ENCODE measurements around the gene ATXN10.
"Not testable (repeated sequence)": the region's sequence is repeated elsewhere in the genome, so short reads cannot be mapped to it uniquely, and the experiment has no call there.

ATXN10 gene

DNA sequence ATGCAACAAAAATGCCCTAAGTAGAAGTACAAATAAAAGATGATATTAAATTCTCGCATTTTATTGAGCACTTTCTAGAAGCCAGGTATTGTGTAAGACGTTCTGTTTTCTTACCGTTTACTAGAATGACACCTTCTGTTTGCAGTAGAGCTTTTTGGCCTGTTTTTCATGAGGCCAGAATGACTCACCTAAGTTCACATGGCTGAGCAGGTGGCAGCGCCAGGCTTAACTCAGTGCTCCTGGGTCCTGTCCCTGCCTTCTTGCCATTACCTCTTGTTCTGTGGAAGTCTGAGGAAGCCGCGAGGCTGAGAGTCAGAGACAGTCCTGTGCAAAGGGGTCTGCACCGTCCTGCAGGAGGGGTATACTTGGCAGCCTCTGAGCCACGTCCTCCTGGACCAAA is 113.8 kb downstream of the ATXN10 start:
- no peak for DNase-seq (ENCODE audit: low read depth in 2 of 2)

DNA sequence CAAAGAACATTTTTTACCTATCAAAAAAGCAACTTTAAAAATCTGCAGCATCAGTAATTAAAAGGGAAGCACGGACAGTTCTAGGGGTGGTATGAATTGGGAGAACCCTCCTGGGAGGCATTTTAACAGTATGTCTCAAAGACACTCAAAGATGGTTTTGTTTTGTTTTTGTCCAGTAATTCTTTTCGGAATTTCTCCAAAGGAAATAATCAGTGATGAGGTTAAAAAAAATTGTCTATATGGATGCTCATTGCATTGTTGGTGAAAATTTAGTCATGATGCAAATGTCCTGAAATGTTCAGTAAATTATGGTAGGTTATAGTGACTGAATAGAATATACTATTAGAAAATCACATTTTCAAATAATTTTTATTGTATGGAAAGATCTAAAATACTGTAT is 115.1 kb downstream of the ATXN10 start:
- no peak for DNase-seq (ENCODE audit: low read depth in 2 of 2)

DNA sequence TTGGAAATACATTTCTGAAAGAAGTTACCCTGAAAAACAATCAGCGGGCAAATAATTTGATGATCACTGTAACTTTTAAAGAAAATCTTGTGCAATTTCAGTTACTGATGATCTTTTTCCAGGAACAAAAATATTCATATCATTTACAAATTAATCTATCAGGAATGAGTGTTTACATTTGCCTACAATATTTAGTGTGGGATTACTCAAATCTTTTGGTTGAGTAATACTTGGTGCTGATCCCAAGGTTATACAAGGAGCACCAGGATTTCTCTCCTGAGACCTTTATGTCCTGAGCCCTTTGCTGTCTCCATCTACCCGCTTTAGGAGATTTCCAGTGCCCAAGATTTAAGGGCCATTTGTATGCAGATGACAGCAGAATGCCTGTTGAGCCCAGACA is 116.1 kb downstream of the ATXN10 start:
- no peak for DNase-seq (ENCODE audit: low read depth in 2 of 2)

DNA sequence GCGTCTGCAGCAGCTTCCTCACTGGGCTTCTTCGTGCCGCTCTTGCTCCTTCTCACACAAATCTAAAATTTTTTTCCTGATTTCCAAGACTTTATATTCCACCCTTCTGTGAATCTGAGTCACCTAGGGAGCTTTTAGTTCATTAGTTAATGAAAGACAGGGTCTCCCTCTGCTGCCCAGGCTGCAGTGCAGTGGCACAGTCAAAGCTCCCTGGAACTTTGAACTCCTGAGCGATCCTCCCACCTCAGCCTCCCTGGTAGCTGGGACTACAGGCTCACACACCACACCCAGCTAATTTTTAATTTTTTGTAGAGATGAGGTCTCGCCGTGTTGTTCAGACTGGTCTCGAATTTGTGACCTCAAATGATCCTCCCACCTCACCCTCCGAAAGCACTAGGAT is 116.9 kb downstream of the ATXN10 start:
- no peak for DNase-seq (ENCODE audit: low read depth in 2 of 2)

DNA sequence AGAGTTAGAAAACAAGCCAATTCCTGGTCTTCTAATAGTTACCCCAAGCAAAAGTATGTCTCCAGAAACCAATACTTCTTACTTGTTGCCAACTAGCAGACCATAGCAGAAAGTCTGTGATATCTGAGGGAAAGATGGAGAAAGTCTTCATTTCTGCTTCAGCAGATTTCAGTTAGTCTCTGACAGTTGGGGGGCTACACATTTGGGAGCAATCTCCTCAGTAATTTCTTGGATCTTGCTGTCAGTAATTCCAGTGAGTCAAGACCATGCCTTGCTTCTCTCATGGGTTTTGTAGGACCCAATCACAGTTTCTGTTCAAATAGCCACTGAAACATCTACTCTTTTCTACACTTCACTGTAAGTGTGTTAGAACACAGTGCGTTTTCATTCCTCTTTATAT is 118.8 kb downstream of the ATXN10 start:
- DNase-seq (ENCODE audit: low read depth in 2 of 2): no peak

DNA sequence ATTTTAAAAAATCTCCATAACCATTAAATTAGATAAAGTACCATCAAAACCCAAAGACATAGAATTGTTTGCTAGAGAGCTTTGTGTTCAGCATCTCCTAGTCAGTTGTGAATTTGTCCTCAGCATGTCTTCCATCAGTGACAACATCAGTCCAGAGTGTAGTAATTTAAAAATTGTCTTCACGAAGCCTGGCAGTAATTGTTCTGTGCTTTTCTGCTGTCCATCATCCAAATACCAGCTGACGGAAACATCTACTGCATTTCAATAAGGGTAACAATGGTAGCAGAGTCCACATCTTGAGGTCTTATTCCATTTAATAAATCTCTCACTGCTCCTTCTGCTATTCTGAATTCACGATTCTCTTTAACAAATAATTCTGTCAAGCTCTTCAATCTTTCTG is 121.5 kb downstream of the ATXN10 start:
- no peak for DNase-seq (ENCODE audit: low read depth in 2 of 2)

DNA sequence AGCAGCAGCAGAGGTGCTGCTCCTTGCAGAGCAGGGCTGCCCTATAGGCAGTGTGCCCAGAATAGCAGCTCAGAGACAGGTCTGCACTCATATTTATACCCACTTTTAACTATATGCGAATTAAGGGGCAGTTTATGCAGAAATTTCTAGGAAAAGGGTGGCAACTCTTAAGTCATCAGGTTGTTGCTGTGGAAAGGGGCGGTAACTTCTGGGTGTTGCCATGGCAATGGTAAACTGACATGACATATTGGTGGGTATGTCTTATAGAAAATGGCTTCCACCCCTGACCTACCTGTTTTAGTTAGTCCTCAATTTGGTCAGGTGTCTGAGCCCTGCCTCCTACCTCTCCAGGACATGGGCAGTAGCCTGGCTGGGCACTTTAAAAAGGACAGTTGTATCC is 122.3 kb downstream of the ATXN10 start:
- no peak for DNase-seq (ENCODE audit: low read depth in 2 of 2)

DNA sequence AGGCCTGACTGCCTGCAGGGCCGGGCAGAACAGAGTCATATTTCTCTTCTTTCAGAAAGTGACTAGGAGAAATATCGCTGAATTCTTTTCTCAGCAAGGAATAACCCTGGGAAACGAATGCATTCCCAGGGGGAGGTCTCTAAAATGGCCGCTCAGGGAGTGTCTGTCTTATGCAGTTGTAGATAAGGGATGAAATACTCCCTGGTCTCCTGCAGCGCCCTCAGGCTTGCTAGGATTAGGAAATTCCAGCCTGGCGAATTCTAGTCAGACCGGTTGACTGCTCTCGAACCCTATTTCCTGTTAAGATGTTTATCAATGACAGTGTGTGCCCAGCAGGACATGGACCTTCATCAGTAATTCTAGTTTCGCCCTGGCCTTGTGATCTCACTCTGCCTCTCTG is 124.4 kb downstream of the ATXN10 start:
- DNase-seq (ENCODE audit: low read depth in 2 of 2): not testable (repeated sequence)

DNA sequence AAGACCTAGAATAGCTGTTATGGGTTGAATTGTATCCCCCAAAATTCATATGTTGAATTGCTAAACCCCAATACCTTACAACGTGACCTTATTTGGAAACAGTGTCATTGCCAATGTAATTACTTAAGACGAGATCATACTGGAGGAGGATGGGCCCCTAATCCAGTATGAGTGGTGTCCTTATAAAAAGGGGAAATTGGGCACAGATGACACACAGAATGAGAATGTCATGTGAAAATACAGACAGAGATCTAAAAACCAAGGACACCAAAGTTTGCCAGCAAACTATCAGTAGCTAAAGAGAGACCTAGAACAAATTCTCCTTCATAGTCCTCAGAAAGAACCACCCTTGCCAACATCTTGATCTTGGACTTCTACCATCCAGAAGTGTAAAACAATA is 127.7 kb downstream of the ATXN10 start:
- no peak for DNase-seq (ENCODE audit: low read depth in 2 of 2)

DNA sequence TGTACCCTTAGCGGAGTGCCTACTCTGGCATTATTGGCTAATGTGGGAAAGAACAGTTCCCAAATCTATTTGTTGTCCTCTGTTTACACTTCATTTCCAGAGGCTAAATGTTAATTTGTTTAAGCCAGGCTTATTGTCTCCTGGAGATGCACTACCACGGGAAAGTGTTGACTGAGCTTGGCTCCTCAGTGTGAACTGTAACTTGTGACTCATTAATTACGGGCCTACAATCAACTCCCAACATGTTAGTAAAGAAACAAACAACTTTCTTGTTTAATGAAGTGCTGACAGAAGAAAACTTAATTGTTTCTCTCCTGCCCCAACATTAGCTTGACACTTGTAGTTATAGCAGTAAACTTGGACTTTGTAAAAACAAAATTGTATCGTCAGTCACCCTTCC is 130.4 kb downstream of the ATXN10 start:
- DNase-seq (ENCODE audit: low read depth in 2 of 2): no peak

DNA sequence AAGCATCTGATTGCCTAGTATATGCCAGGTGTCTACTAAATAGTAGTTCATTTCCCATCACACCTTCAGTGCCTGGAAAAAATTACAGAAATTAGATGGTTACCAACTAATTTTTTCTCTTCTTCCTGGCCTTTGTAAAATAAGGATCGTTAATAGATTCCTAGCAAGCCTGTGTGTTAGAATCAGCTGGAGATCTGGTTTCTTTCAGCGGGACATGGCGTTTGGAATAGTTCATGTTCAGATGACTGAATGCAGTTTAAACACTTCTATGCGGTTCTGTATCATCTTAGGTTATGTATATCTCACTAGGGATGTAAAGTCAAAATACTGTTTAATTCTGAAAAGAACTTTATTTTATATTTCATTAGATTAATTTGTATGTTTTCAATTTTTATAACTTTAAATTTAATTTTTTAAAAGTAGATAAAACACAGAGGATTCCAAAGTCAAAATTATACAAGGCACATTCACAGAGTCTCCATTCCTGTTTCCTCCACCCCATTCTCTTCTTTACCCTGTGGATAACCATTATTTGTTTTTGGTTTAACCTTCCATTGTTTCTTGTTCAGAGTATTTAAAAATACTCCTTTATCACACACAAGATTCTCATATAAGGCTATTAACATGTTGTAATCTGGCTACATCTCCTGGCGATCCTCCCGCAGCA is 132.8 kb downstream of the ATXN10 start:
- DNase-seq (ENCODE audit: low read depth in 2 of 2): no peak

DNA sequence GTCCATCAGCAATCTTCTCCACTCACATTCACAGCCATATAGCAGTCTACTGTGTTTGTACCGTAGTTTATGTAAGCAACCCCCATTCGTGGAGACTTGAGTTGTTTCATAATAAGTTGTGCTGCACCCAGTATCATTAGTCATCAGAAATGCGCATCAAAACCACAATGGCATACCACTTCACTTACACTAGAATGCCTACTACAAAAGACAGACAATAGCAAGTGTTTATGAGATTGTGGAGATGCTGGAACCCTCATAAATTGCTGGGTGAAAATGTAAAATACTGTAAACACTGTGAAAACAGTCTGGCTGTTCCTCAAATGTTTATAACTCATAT is 133.3 kb downstream of the ATXN10 start:
- DNase-seq (ENCODE audit: low read depth in 2 of 2): no peak

DNA sequence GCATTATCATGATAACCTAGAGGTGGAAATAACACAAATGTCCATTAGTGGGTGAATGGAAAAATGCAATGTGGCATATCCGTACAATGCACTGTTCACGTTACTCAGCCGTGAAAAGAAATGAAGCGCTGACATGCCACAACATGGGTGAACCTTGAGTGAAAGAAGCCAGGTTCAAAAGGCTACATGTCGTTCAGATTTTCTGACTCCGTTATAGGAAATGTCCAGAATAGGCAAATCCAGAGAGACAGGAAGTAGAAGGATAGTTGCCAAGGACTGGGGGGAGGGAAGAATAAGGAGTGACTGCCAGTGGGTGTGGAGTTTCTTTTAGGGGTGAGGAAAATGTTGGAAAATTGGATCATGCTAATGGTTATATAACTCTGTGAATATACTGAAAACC is 133.8 kb downstream of the ATXN10 start:
- no peak for DNase-seq (ENCODE audit: low read depth in 2 of 2)

DNA sequence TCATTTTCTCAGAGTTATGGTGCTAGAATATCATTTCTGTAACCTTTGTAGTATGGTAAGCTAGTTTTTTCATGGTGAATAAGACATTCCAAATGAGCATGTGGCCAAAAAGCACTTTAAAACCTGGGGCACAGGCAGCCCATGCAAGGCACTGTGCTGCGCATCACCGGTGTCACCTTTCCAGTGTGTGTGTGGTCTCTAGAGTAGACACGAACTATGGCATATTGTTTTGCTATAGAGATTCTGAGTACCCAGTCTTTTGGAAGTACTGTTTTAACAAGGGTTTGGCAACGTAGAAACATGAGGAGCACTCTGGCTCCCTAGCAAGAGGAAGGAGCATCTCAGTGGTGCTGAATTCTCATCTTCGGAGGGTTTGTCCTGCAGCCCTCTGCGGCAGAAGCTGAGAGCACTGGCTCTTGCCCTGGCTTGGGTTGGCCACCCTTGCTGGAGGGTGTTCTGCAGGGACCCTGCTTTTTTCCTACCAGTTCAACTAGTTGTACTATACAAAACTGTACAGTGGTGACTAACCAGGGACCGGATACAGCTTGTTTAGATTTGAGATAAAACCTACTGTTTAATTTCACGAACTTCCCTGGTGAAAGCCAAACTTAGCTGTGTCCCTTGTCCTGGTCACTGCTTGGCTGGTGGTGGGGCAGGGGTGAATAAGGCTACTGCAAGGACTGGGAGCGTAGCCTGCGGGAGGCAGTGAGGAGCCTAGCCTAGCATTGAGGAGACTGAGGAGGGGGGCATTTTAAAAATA is 135.7 kb downstream of the ATXN10 start:
- DNase-seq (ENCODE audit: low read depth in 2 of 2): no peak

DNA sequence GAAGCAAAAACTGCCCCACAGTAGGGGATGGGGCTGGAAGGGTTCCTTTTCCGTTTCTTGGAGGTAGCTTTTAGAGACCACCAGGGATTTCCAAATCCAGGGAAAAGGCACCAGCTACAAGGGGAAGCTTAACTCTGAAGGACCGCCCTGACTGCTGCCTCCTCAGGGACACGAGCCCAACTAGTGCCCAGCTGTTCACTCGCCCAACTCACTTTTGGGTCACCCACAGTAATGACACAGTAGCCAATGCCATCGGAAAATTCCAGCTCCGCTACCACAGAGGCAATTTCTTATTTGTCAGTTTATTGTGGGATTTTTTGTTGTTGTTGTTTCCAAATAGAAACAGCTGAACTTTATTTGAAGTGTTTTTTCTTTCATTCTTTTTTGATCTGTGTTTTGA is 141.3 kb downstream of the ATXN10 start:
- no peak for DNase-seq (ENCODE audit: low read depth in 2 of 2)

DNA sequence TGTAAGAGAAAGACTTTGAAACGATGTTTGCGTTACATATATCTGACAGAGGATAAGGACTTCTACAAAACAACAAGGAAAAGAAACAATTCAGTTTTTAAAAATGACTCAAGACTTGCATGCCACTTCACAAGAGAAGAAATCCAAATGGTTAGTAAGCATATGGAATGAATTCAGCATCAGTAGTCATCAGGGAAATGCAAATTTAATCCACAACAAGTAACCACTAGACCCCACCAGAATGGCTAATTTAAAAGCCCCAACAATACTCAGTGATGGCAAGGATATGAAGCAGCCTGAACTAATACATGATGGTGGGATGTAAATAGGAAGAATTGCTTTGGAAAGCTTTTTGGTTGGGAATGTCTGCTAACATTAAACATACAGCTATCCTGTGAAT is 142.6 kb downstream of the ATXN10 start:
- DNase-seq (ENCODE audit: low read depth in 2 of 2): no peak

DNA sequence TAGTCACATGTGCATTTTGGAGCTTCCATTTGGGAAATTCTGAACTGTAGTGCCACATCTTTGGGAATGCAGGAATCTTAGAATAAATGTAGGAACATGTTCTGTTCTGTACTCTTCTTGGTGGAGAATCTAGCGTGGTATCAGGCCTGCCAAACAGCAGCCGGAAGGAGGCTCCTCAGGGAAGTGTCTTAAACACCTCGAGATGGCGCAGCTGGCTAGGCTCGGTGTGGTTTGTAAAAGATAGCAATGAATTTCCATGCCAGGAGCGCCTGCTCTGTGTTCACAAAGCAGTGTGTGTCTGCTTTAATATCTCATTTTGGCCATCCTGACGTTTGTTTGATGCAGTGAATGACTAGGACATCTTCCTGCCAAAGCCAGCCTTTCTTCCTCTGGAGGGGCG is 145.1 kb downstream of the ATXN10 start:
- DNase-seq (ENCODE audit: low read depth in 2 of 2): no peak

DNA sequence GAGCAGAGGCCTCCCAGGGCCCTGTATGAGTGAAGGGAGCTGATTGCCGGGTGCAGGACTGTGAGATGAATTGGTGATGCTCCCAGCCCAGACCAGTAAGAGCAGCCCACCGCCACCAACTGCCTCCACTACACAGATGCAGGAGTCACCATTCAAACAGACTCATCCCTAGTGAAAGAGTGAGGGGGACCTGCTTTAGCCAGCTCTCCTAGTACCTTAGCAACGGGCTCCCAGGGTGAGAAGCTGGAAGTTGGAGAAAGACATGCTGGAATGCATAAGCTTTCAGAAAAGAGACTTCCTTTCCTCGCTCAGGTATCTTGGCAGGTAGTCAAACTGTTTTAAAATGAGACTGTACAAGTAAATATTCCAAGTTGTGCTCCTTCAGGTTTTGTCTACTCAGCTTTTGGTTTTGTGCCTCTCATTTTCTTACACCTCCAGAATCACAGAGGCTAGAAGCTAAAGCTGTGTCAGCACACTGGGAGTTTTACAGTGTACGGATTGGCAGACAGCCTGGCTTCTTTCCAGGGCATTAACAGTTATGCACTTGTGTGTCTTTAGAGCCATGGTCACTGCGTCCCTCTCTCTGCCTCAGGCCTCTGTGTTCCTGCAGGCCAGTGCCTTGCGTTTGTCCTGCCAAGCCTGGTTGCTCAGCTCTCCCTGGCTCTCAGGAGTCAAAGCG is 146.2 kb downstream of the ATXN10 start:
- DNase-seq (ENCODE audit: low read depth in 2 of 2): no peak

DNA sequence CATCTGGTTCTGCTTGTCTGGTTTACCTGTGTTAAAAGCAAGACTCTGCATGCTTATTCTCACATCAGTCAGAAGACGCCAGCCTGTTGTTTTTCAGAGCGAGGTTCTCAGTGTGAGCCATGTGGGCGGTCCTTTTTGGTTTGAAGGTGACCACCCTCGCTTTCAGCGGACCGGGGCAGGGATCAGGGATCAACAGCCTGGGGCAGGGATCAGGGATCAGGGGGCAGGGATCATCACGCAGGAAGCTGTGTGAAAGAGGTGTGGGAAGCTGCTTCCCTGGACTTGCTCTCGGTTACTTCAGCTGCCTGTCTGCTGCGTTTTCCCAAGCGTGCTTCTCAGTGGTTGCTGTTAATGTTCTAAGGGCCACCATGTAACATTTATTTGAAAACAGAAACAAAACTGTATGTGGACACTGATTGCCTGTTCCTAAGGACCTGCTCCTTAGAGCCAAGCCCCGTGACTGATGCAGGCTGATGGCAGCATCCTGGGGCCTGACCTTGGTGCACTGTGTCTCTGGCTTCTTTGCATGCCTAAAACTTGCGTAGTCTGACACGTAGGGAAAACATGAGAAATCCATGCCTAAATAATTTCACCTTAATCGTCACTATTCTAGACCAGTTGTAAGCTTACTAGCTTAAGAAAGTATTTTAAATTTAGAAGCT is 146.9 kb downstream of the ATXN10 start:
- DNase-seq (ENCODE audit: low read depth in 2 of 2): no peak

DNA sequence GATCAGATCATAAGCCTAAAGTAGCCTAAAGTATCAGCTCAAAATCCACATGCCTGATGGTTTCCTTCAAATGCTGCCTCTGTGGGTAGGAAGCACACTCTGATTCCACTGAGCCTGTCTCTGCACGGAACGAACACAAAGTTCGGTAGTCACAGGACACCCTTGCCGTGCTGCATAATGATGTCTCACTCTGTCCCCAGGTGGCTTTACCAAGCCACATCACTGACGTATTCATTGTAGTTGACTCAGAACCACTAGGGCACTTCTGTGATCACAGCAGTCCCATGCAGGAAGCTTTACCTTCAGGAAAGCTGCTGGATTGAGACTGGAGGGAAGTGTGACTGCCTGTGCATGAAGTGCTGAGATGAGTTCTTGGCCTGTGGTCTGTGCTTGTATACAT is 147.7 kb downstream of the ATXN10 start:
- DNase-seq (ENCODE audit: low read depth in 2 of 2): no peak

DNA sequence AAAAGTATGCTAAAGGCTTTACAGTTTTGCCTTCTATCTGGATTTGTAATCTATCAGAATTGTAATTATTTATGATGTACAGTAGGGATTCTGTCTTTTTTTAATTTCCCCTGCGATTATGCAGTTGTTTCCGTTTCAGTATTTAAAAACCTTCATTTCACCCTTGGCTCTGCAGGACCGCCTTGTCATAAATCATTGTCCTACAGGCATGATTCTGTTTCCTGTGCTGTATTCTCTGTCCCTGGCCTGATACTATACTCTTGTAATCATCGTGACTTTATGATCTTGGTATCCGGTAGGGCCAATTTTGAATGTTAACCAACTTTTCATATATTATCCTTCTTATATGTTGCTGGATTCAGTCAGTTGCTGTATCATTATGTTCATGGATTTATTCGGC is 151.7 kb downstream of the ATXN10 start:
- no peak for DNase-seq (ENCODE audit: low read depth in 2 of 2)

DNA sequence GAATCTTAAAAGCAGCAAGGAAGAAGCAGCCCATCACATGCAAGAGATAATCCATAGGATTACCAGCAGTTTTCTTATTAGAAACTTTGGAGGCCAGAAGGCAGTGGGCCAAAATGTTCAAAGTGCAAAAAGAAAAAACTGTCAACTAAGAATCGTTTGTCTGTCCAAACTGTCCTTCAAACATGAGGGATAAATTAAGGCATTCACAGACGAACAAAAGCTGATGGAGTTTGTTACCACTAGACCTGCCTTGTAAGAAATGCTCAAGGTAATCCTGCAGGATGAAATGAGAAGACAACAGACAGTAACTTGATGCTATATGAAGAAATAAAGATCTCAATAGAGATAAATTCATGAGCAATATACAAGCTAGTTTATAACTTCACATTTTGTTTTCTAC is 154.9 kb downstream of the ATXN10 start:
- no peak for DNase-seq (ENCODE audit: low read depth in 2 of 2)

DNA sequence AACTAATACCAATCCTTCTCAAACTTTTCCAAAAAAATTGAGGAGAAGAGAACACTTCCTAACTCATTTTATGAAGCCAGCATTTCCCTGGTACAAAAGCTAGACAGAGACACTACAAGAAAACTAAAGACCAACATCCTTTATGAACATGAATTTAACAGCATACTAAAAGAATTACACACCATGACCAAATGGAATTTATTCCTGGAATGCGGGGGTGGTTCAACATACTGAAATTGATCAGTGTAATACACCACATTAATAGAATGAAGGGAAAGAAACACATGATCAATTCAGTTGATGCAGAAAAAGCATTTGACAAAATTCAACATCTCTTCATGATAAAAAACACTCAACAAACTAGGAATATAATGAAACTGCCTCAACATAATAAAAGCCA is 157.2 kb downstream of the ATXN10 start:
- no peak for DNase-seq (ENCODE audit: low read depth in 2 of 2)
